Upper lobe of left lung (tissue), 6 donors: Measurements from ENCODE around the gene MYEOV. TPM values are rescaled to one million over a fixed set of nuclear protein-coding genes. Genes with fewer than 3 reads are reported as not detected.

Experiments used
- ATAC-seq, 2 donors: fragments of 200-7000 bp; cut with Tn5 transposase; one replicate each; pipeline ENCODE4 v1.9.1; 2022; ENCODE audit warnings: mild to moderate bottlenecking in 2 of 2, moderate library complexity in 2 of 2; ENCODE audit not compliant: low FRiP score in 2 of 2
- DNase-seq, 2 donors: peaks; one replicate each; pipeline ENCODE4 v3.0.0-alpha.2; 2019 to 2020
- H3K27ac ChIP-seq, 4 donors: fragments of 200-600 bp; sonication (generic); one replicate each; pipeline ENCODE4 v1.5.1; 2016 to 2019
- H3K27me3 ChIP-seq, 4 donors: fragments of 200-600 bp; sonication (generic); one replicate each; pipeline ENCODE4 v1.5.1; 2017 to 2019
- H3K36me3 ChIP-seq, 4 donors: fragments of 200-600 bp; sonication (generic); one replicate each; pipeline ENCODE4 v1.5.1; 2016 to 2019
- H3K4me1 ChIP-seq, 4 donors: fragments of 200-600 bp; sonication (generic); one replicate each; pipeline ENCODE4 v1.5.1; 2018 to 2019
- H3K4me3 ChIP-seq, 4 donors: fragments of 200-600 bp; sonication (generic); one replicate each; pipeline ENCODE4 v1.5.1; 2017 to 2019; ENCODE audit warnings: mild to moderate bottlenecking in 2 of 4, moderate library complexity in 1 of 4
- H3K9me3 ChIP-seq, 4 donors: fragments of 200-600 bp; sonication (generic); one replicate each; pipeline ENCODE4 v1.5.1; 2018 to 2019
- CTCF ChIP-seq, 6 experiments: fragments of 450-650 bp in 4 of 6; fragments of 200-600 bp in 2 of 6; sonication (generic) in 2 of 6; IDR thresholded peaks; one replicate each; pipeline ENCODE4 v1.5.1; 2016 to 2019; ENCODE audit warnings: antibody characterized with exemption in 6 of 6
- EP300 ChIP-seq, 4 donors: sonication (generic); formaldehyde crosslinking; IDR thresholded peaks; one replicate each; pipeline ENCODE4 v1.5.1; 2017; ENCODE audit warnings: antibody characterized with exemption in 4 of 4, control low read depth in 2 of 4
- POLR2A ChIP-seq, 4 donors: fragments of 450-650 bp; IDR thresholded peaks; one replicate each; pipeline ENCODE4 v1.5.1; 2016 to 2017; ENCODE audit warnings: antibody characterized with exemption in 4 of 4, mild to moderate bottlenecking in 2 of 4
- POLR2AphosphoS5 ChIP-seq, 2 donors: sonication (generic); formaldehyde crosslinking; IDR thresholded peaks; one replicate each; pipeline ENCODE4 v1.5.1; 2017; ENCODE audit warnings: antibody characterized with exemption in 2 of 2
- WGBS, 2 donors: methylation state at CpG; one replicate each; pipeline ENCODE4 v1.1.5; 2017 to 2018; 5-methylcytosine and 5-hydroxymethylcytosine counted together
- total RNA-seq, 6 donors: library from RNA; depleted of rRNA in 4 of 6; stranded (reverse); fragments of >200 nt in 4 of 6; gene quantifications; one replicate each; pipeline versions ENCODE4 v1.1.0 to v1.2.1, GENCODE V29; 2016 to 2021
- donor health status: DM: no; HTN: no; CAD: no; lungs with moderate emphysema.
- donor health status: DM: no; HTN: yes; CAD: no; lungs with severe emphysema.

The MYEOV gene
- total RNA-seq, 6 donors from 2014 or later: 0.30 to 0.98 (median 0.77) TPM; not detected in 2

GRCh38 chr11:69259096-69259495 lies 34.9 kb upstream of the MYEOV start:
- Histone ChIP-seq H3K4me3 (no peak overlapping the region), H3K27ac (no peak overlapping the region), H3K36me3 (no peaks in the 10 kb centered on the region), H3K4me1 (no peaks in the 10 kb centered on the region), H3K9me3 (no peaks in the 10 kb centered on the region), H3K27me3 (no peaks in the 10 kb centered on the region)
- TF ChIP-seq EP300 (IDR thresholded peaks at IDR 0.05) (no peak), POLR2AphosphoS5 (IDR thresholded peaks at IDR 0.05) (no peak), POLR2A (IDR thresholded peaks at IDR 0.05) (no peak), CTCF (IDR thresholded peaks at IDR 0.05) (no peak)
- DNase-seq (no peak), ATAC-seq (no peak)
- 28 to 40% methylated on average over 2 of the region's 2 CpGs for WGBS, 2 donors

- no peaks in the 10 kb centered on the region for H3K4me1 ChIP-seq
- no peaks in the 10 kb centered on the region for H3K27me3 ChIP-seq
- no peak overlapping the region for H3K27ac ChIP-seq
- no peaks in the 10 kb centered on the region for H3K9me3 ChIP-seq
- H3K36me3 ChIP-seq: no peaks in the 10 kb centered on the region
- H3K4me3 ChIP-seq: no peak overlapping the region
- TF ChIP-seq POLR2AphosphoS5 (IDR thresholded peaks at IDR 0.05) (no peak), CTCF (IDR thresholded peaks at IDR 0.05) (no peak), POLR2A (IDR thresholded peaks at IDR 0.05) (no peak), EP300 (IDR thresholded peaks at IDR 0.05) (no peak)
- ATAC-seq (no peak), DNase-seq (no peak)
Measured at GRCh38 chr11:69260622-69261021, 33.3 kb upstream of the MYEOV start.

- Histone ChIP-seq H3K4me3 (no peak overlapping the region), H3K27me3 (no peaks in the 10 kb centered on the region), H3K4me1 (no peaks in the 10 kb centered on the region), H3K36me3 (no peaks in the 10 kb centered on the region), H3K9me3 (no peaks in the 10 kb centered on the region), H3K27ac (no peak overlapping the region)
- ATAC-seq: no peak
- TF ChIP-seq POLR2AphosphoS5 (IDR thresholded peaks at IDR 0.05) (no peak), POLR2A (IDR thresholded peaks at IDR 0.05) (no peak), CTCF (IDR thresholded peaks at IDR 0.05) (no peak), EP300 (IDR thresholded peaks at IDR 0.05) (no peak)
- no peak for DNase-seq
- 86 to 97% methylated on average over 1 to 3 of the region's 3 CpGs for WGBS, 2 donors
Measured at GRCh38 chr11:69261116-69261515, 32.8 kb upstream of the MYEOV start.

GRCh38 chr11:69262918-69263735 lies 30.8 kb upstream of the MYEOV start:
- 69 to 78% methylated on average over 7 of the region's 8 CpGs for WGBS, 2 donors
- Histone ChIP-seq H3K27ac (no peak overlapping the region), H3K4me3 (no peak overlapping the region), H3K9me3 (no peaks in the 10 kb centered on the region), H3K36me3 (no peaks in the 10 kb centered on the region), H3K27me3 (no peaks in the 10 kb centered on the region), H3K4me1 (peaks cover 7 to 12% (median 10%) of the 10 kb centered on the region in 4 donors)
- no peak for DNase-seq
- TF ChIP-seq POLR2A (IDR thresholded peaks at IDR 0.05): no peak
- no peak for TF ChIP-seq EP300 (IDR thresholded peaks at IDR 0.05)
- no peak for TF ChIP-seq CTCF (IDR thresholded peaks at IDR 0.05)
- TF ChIP-seq POLR2AphosphoS5 (IDR thresholded peaks at IDR 0.05): no peak
- ATAC-seq: no peak

- DNase-seq: no peak
- Histone ChIP-seq H3K27ac (no peak overlapping the region), H3K27me3 (no peaks in the 10 kb centered on the region), H3K36me3 (no peaks in the 10 kb centered on the region), H3K4me3 (no peak overlapping the region), H3K9me3 (no peaks in the 10 kb centered on the region), H3K4me1 (peaks cover 7 to 12% (median 10%) of the 10 kb centered on the region in 4 donors)
- 49 to 71% methylated on average over 3 of the region's 3 CpGs for WGBS, 2 donors
- TF ChIP-seq EP300 (IDR thresholded peaks at IDR 0.05) (no peak), POLR2A (IDR thresholded peaks at IDR 0.05) (no peak), CTCF (IDR thresholded peaks at IDR 0.05) (no peak), POLR2AphosphoS5 (IDR thresholded peaks at IDR 0.05) (no peak)
- no peak for ATAC-seq
Measured at GRCh38 chr11:69263736-69264052, 30.3 kb upstream of the MYEOV start.
